Measurements from ENCODE around the gene RHPN2.

RHPN2 gene

DNA sequence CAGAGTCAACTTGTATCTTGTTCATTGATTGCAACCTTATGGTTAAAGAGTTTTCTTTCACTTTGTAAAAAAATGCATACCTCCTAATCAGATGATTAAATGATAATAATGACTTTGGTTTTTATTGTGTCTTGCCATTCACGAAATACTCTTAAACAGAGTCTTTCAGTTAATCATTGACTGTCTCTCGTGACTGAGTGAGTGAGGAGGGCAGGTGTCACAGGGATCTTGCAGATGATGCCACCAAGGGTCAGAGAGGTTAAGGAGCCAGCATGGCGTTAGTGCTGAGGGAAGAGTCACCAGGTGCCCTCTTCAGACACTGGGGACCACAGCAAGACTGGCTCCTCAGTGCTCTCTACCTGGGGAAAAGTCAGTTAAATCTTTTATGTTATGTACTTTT, 24.3 kb upstream of the RHPN2 start:
- no peak for TF ChIP-seq ZFX (IDR thresholded peaks at IDR 0.05; ENCODE audit: borderline replicate concordance)
- TF ChIP-seq, protein P1, sequence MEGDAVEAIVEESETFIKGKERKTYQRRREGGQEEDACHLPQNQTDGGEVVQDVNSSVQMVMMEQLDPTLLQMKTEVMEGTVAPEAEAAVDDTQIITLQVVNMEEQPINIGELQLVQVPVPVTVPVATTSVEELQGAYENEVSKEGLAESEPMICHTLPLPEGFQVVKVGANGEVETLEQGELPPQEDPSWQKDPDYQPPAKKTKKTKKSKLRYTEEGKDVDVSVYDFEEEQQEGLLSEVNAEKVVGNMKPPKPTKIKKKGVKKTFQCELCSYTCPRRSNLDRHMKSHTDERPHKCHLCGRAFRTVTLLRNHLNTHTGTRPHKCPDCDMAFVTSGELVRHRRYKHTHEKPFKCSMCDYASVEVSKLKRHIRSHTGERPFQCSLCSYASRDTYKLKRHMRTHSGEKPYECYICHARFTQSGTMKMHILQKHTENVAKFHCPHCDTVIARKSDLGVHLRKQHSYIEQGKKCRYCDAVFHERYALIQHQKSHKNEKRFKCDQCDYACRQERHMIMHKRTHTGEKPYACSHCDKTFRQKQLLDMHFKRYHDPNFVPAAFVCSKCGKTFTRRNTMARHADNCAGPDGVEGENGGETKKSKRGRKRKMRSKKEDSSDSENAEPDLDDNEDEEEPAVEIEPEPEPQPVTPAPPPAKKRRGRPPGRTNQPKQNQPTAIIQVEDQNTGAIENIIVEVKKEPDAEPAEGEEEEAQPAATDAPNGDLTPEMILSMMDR (IDR thresholded peaks at IDR 0.05), result no peak
- no peak overlapping the region for H3K27ac ChIP-seq

DNA sequence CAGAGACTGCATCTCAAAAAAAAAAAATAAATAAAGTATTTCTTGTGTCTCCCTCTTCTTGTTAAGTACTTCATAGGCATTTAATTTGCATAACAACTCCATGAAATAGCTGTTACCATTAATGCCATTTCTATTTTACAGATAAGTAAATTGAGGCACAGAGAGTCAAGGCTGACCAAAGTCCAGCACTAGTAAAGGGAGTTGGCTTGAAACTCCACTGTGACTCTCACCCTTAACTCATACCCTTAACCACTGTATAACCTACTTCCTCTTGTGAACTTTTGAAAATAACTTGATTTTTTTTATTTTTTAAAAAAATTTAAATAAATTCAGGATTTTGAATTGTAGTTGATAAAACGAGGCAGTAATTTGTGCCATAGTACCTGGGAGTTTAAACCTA, 22.3 kb upstream of the RHPN2 start:
- no peak for TF ChIP-seq ZFX (IDR thresholded peaks at IDR 0.05; ENCODE audit: borderline replicate concordance)
- no peak overlapping the region for H3K27ac ChIP-seq

DNA sequence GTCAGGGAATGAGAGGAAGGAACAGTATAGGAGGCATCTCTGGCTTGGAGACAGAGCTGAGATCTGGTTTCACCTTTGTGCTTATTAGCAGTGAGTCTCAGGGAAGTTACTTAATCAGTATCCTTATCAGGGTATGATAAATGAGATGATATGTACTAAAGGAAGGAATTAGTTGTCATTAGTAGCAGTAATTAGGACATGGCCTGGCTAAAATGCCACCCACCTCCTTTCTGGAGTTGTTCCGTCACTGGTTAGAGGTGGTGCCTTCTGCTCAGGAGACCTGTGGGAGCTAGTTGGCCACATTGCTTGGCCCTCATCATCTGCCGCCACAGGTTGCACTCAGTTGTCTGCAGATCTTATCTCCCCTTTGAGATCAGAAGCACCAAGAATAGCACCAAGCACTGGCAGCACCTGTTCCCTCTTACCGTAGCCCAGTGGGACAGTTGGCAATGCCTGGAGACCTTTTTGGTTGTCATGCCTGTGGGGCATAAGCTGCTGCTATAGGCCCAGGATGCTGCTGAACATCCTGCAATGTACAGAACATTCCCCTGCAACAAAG, 21.0 kb upstream of the RHPN2 start:
- H3K27ac ChIP-seq, result no peak overlapping the region
- TF ChIP-seq ZFX (IDR thresholded peaks at IDR 0.05; ENCODE audit: borderline replicate concordance), result no peak
- TF ChIP-seq, protein P1 (IDR thresholded peaks at IDR 0.05), result no peak

DNA sequence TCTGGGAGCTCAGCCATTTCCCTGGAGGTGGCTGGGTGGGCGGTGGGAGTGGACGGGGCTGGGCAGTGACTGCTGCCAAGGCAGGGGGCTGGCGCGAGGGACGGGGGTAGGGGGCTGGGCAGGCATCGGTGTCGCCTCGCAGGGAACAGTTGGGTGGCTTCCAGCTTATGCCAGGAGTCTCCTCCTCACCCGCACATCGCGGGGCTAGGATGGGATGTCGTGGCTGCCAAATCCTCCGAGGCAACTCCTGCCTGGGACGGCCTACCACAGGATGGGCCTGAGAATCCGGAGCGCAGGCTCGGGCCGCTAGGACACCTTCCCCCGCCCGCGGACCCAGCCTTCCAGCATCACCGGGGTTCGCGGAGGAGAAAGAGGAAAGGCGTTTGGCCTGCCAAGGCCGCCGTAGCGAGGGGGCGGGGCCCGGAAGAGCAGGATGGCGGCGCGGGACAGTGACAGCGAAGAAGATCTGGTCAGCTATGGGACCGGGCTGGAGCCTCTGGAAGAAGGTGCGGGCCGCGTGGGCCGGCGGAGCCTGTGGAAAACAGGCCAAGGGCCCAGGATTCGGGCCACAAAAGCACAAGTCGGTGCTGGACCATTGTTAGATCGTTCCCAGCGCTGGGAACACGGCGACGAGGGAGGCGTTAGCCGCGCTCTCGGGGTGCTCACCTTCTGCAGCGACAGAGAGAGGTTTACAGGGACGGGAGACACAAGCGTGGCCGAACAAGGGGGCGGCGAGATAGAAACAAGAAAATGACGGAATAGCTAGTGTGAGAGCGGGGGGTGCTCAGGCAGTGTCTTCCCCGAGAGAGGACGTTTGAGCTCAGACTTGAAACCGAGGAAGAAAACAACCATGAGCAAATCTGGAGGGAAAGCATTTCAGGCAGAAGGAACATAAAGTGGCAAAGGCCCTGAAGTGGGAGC, 16.3 kb upstream of the RHPN2 start, which contains the start of gene GPATCH1:
GPATCH1 (plus strand) TSS at position 421 of the 921 bp plus-strand sequence; CDS start at position 434, 13 bp downstream.
- TF ChIP-seq, protein P1 (IDR thresholded peaks at IDR 0.05), result no peak
- no peak for TF ChIP-seq ZFX (IDR thresholded peaks at IDR 0.05; ENCODE audit: borderline replicate concordance)
- H3K27ac ChIP-seq, result peak within 1 kb of the TSS; percentile 68

DNA sequence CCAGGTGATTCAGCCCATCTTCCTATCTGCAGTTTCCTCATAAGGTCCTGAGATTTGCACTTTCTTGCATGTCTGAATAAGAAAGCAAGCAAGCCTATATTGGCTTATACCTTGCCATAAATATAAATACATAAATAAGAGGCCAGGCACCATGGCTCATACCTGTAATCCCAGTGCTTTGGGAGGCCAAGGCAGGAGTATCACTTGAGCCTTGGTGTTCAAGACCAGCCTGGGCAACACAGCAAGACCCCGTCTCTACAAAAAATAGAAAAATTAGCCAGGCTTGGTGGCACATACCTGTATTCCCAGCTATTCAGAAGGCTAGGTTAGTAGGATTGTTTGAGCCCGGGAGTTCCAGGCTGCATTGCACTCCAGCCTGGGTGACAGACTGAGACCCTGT, 10.8 kb upstream of the RHPN2 start:
- TF ChIP-seq, protein P1 (IDR thresholded peaks at IDR 0.05), result no peak
- TF ChIP-seq ZFX (IDR thresholded peaks at IDR 0.05; ENCODE audit: borderline replicate concordance), result no peak
- H3K27ac ChIP-seq, result no peak overlapping the region

DNA sequence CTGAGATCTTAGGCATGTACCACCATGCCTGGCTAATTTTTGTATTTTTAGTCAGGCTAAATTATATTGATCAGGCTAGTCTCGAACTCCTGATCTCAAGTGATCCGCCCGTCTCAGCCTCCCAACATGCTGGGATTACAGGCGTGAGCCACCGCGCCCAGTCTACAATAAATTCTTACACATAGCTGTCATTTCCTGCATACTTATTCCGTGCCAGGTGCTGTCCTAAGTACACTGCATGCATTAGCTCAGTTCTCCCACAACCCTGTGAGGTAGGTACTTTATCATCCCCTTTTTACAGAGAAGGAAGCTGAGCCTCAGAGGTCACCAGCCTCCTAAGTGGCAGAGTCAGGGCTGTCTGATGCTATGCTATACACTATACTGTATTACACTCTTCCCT, 7.2 kb upstream of the RHPN2 start:
- H3K27ac ChIP-seq, result no peak overlapping the region

DNA sequence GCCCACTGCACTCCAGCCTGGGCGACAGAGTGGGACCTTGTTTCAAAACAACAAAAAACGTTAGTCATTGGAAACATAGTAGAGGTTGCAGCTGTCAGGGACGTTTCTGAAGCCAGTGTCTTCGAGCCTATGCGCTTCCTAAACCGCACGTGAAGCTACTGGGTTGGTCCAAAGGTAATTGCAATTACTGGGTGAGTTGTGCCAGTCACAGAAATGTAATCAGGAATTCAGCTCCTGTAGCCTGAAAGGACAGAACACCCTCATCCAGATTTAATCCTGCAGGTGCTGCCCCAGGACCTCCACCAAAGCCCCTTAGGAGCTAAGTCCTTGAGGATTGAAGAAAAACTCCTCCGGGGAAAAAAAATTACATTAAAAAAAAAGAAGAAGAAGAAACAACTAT, 2.4 kb upstream of the RHPN2 start:
- H3K27ac ChIP-seq, result no peak overlapping the region
- TF ChIP-seq, protein P1 (IDR thresholded peaks at IDR 0.05), result no peak
- TF ChIP-seq ZFX (IDR thresholded peaks at IDR 0.05; ENCODE audit: borderline replicate concordance), result no peak

More for the DNA sequence above, 7.2 kb upstream of the RHPN2 start:
- TF ChIP-seq, protein P1 (IDR thresholded peaks at IDR 0.05), result no peak
- TF ChIP-seq ZFX (IDR thresholded peaks at IDR 0.05; ENCODE audit: borderline replicate concordance), result no peak
